HG02678 (cell line): Measurements from ENCODE around the gene ERV3-1.
A peak's percentile ranks its signal among the peaks of the same experiment; 100 is the strongest.
"Not testable (repeated sequence)": the region's sequence is repeated elsewhere in the genome, so short reads cannot be mapped to it uniquely, and the experiment has no call there.

Experiments
- ATAC-seq: cut with Tn5 transposase; IDR thresholded peaks from one replicate; pipeline ENCODE4 v1.9.1; 2021; ENCODE audit warnings: mild to moderate bottlenecking, moderate library complexity; ENCODE audit not compliant: unreplicated experiment

The ERV3-1 gene

GRCh38 chr7:65006094-65006992 is at the start of gene ERV3-1:
Gene ERV3-1, minus strand, starts transcription at chr7:65006687. Its CDS starts 13,661 bp downstream, at chr7:64993026.
- ATAC-seq, result peak; percentile 99

GRCh38 chr7:65055786-65056185 is 49.3 kb upstream of the ERV3-1 start:
- not testable (repeated sequence) for ATAC-seq

GRCh38 chr7:65054466-65054994 is 48.0 kb upstream of the ERV3-1 start:
- ATAC-seq, result not testable (repeated sequence)

- ATAC-seq, result not testable (repeated sequence)
Observed at GRCh38 chr7:65051654-65052053, 45.2 kb upstream of the ERV3-1 start.

- not testable (repeated sequence) for ATAC-seq
Observed at GRCh38 chr7:65051139-65051538, 44.7 kb upstream of the ERV3-1 start.

- ATAC-seq, result not testable (repeated sequence)
Observed at GRCh38 chr7:65046329-65046728, 39.8 kb upstream of the ERV3-1 start.

GRCh38 chr7:65045589-65045988 is 39.1 kb upstream of the ERV3-1 start:
- ATAC-seq, result not testable (repeated sequence)

- peak; percentile 16 for ATAC-seq
Observed at GRCh38 chr7:65038767-65039166, 32.3 kb upstream of the ERV3-1 start.

- ATAC-seq, result peak; percentile 83
Observed at GRCh38 chr7:65037740-65038688, 31.5 kb upstream of the ERV3-1 start.

- ATAC-seq, result not testable (repeated sequence)
Observed at GRCh38 chr7:65036526-65036925, 30.0 kb upstream of the ERV3-1 start.

- ATAC-seq, result not testable (repeated sequence)
Observed at GRCh38 chr7:65035469-65035868, 29.0 kb upstream of the ERV3-1 start.

GRCh38 chr7:65034120-65034782 is 27.8 kb upstream of the ERV3-1 start:
- ATAC-seq, result not testable (repeated sequence)

GRCh38 chr7:65033391-65033790 is 26.9 kb upstream of the ERV3-1 start:
- not testable (repeated sequence) for ATAC-seq

- not testable (repeated sequence) for ATAC-seq
Observed at GRCh38 chr7:65025023-65025422, 18.5 kb upstream of the ERV3-1 start.

GRCh38 chr7:65020978-65021377 is 14.5 kb upstream of the ERV3-1 start:
- not testable (repeated sequence) for ATAC-seq

- not testable (repeated sequence) for ATAC-seq
Observed at GRCh38 chr7:65009881-65010280, 3.4 kb upstream of the ERV3-1 start.

- ATAC-seq, result not testable (repeated sequence)
Observed at GRCh38 chr7:65009394-65009793, 2.9 kb upstream of the ERV3-1 start.

- ATAC-seq, result not testable (repeated sequence)
Observed at GRCh38 chr7:65007036-65007435, 549 bp upstream of the ERV3-1 start.

- ATAC-seq, result no peak
Observed at GRCh38 chr7:65004575-65004974, 1.9 kb downstream of the ERV3-1 start.

- no peak for ATAC-seq
Observed at GRCh38 chr7:65002972-65003585, 3.4 kb downstream of the ERV3-1 start.
